Lower leg skin (tissue), 3 donors: ENCODE measurements around the gene BRS3.

Experiments used
- CTCF ChIP-seq, 3 donors: fragments of 450-650 bp; IDR thresholded peaks; one replicate each; pipeline ENCODE4 v1.5.1; 2016; ENCODE audit warnings: antibody characterized with exemption in 3 of 3, mild to moderate bottlenecking in 3 of 3, moderate library complexity in 2 of 3
- POLR2A ChIP-seq, 2 donors: fragments of 450-650 bp; IDR thresholded peaks; one replicate each; pipeline ENCODE4 v1.6.1; 2016 to 2017; ENCODE audit warnings: antibody characterized with exemption in 2 of 2, mild to moderate bottlenecking in 1 of 2, moderate library complexity in 1 of 2

GRCh38 chrX:136491832-136492231 lies 4.1 kb downstream of the BRS3 start:
- TF ChIP-seq CTCF (IDR thresholded peaks at IDR 0.05) (no peak), POLR2A (IDR thresholded peaks at IDR 0.05) (no peak)
